Glutamatergic neuron (in vitro differentiated cells): ENCODE results near the gene DLG2. TPM values are rescaled to one million over a fixed set of nuclear protein-coding genes. Genes with fewer than 3 reads are reported as not detected.

Experiments used
- DNase-seq: peaks from one replicate; pipeline ENCODE4 v3.0.0; 2022
- H3K27ac Mint-ChIP-seq: one replicate; pipeline ENCODE4 v1.8.0; 2020; ENCODE audit warnings: mild to moderate bottlenecking, mixed read lengths, inconsistent platforms; ENCODE audit not compliant: unreplicated experiment
- H3K27me3 Mint-ChIP-seq: one replicate; pipeline ENCODE4 v1.8.0; 2020; ENCODE audit warnings: mild to moderate bottlenecking, moderate library complexity, mixed read lengths, inconsistent platforms; ENCODE audit not compliant: unreplicated experiment
- H3K36me3 Mint-ChIP-seq: one replicate; pipeline ENCODE4 v1.8.0; 2020; ENCODE audit warnings: mild to moderate bottlenecking, mixed read lengths, inconsistent platforms; ENCODE audit not compliant: unreplicated experiment
- H3K4me1 Mint-ChIP-seq: one replicate; pipeline ENCODE4 v1.8.0; 2020; ENCODE audit warnings: mild to moderate bottlenecking, low read depth, mixed read lengths, inconsistent platforms; ENCODE audit not compliant: unreplicated experiment
- H3K4me3 Mint-ChIP-seq: one replicate; pipeline ENCODE4 v1.8.0; 2020; ENCODE audit warnings: mild to moderate bottlenecking, mixed read lengths, inconsistent platforms; ENCODE audit not compliant: unreplicated experiment
- H3K9me3 Mint-ChIP-seq: one replicate; pipeline ENCODE4 v1.8.0; 2020; ENCODE audit warnings: mild to moderate bottlenecking, moderate library complexity, mixed read lengths, inconsistent platforms; ENCODE audit not compliant: unreplicated experiment
- CTCF ChIP-seq: fragments of 200-600 bp; sonication (generic); IDR thresholded peaks from one replicate; pipeline ENCODE4 v1.5.0; 2021; ENCODE audit not compliant: partially characterized antibody, unreplicated experiment
- total RNA-seq: library from RNA; stranded (reverse); fragmentation: NEBNext Ultra II Directional; extraction: Animal tissue kit (Norgen Biotek cat#: 25700); gene quantifications from one replicate; pipeline ENCODE4 v1.2.1, GENCODE V29; 2021; ENCODE audit not compliant: unreplicated experiment

Gene DLG2
- total RNA-seq, 1 donor from 2014 or later = 2.9 TPM

- Mint-ChIP-seq H3K27me3 (no peaks in the 10 kb centered on the region), H3K4me1 (no peaks in the 10 kb centered on the region), H3K4me3 (no peak overlapping the region), H3K27ac (no peak overlapping the region), H3K9me3 (no peaks in the 10 kb centered on the region), H3K36me3 (peaks cover 5% of the 10 kb centered on the region)
- no peak for TF ChIP-seq CTCF
- DNase-seq = no peak
These were observed 2106.3 kb downstream of the DLG2 start for GRCh38 chr11:83520849-83521248.

- Mint-ChIP-seq H3K4me3 (no peak overlapping the region), H3K36me3 (no peaks in the 10 kb centered on the region), H3K4me1 (no peaks in the 10 kb centered on the region), H3K27ac (no peak overlapping the region), H3K27me3 (no peaks in the 10 kb centered on the region), H3K9me3 (no peaks in the 10 kb centered on the region)
- no peak for TF ChIP-seq CTCF
- DNase-seq = no peak
These were observed 2115.5 kb downstream of the DLG2 start for GRCh38 chr11:83511646-83512045.

GRCh38 chr11:83510530-83511460, 2116.3 kb downstream of the DLG2 start:
- H3K27me3 Mint-ChIP-seq = no peaks in the 10 kb centered on the region

GRCh38 chr11:83508804-83509203, 2118.3 kb downstream of the DLG2 start:
- no peak for DNase-seq

More at GRCh38 chr11:83510530-83511460, 2116.3 kb downstream of the DLG2 start:
- Mint-ChIP-seq H3K4me3 (no peak overlapping the region), H3K9me3 (no peaks in the 10 kb centered on the region), H3K36me3 (no peaks in the 10 kb centered on the region), H3K4me1 (no peaks in the 10 kb centered on the region), H3K27ac (no peak overlapping the region)
- TF ChIP-seq CTCF = no peak
- no peak for DNase-seq

More at GRCh38 chr11:83508804-83509203, 2118.3 kb downstream of the DLG2 start:
- no peaks in the 10 kb centered on the region for H3K36me3 Mint-ChIP-seq
- TF ChIP-seq CTCF = no peak
- no peaks in the 10 kb centered on the region for H3K4me1 Mint-ChIP-seq
- H3K27me3 Mint-ChIP-seq = no peaks in the 10 kb centered on the region
- H3K4me3 Mint-ChIP-seq = no peak overlapping the region
- H3K27ac Mint-ChIP-seq = no peak overlapping the region
- H3K9me3 Mint-ChIP-seq = no peaks in the 10 kb centered on the region
